ENCODE measurements around the gene SMCHD1.
A peak's percentile ranks its signal among the peaks of the same experiment; 100 is the strongest.
"Not testable (repeated sequence)": the region's sequence is repeated elsewhere in the genome, so short reads cannot be mapped to it uniquely, and the experiment has no call there.

Gene SMCHD1

GRCh38 chr18:2850816-2851215 lies 195.3 kb downstream of the SMCHD1 start:
- Mint-ChIP-seq H3K4me1 (peaks cover 23 to 39% of the 10 kb centered on the region in 2 donors), H3K27me3 (peaks cover 18% of the 10 kb centered on the region in 2 donors), H3K4me3 (peak overlapping the region in 1 of 2 donors; percentile 2), H3K27ac (no peak overlapping the region), H3K9me3 (no peaks in the 10 kb centered on the region), H3K36me3 (peaks cover 29 to 41% of the 10 kb centered on the region in 2 donors)
- DNase-seq (no peak), ATAC-seq (replicated peaks) (no peak)

DNA sequence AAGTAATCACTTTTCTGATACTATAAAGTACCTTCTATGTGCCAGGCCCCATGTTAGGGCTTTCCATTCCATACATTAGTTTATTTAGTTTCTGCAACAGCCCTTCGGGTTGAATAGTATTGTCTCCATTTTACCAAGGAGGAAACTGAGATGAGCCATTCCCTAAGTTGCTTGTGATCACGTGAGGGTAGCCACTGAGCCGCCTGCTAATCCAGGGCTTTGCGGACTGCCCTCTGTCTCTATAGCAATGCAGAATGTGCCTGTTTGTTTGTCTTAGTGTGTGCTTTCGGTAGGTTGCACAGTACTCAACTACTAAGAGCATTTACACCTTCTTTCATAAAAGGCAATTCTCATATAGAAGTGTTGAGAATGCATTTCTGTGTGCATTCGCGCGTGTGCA lies 196.2 kb downstream of the SMCHD1 start:
- H3K27ac Mint-ChIP-seq, result no peak overlapping the region
- H3K4me1 Mint-ChIP-seq, result peaks cover 19 to 31% of the 10 kb centered on the region in 2 donors
- no peaks in the 10 kb centered on the region for H3K9me3 Mint-ChIP-seq
- peaks cover 14 to 18% of the 10 kb centered on the region in 2 donors for H3K27me3 Mint-ChIP-seq
- ATAC-seq (replicated peaks), result no peak
- no peak for DNase-seq
- peaks cover 29 to 46% of the 10 kb centered on the region in 2 donors for H3K36me3 Mint-ChIP-seq
- H3K4me3 Mint-ChIP-seq, result no peak overlapping the region

DNA sequence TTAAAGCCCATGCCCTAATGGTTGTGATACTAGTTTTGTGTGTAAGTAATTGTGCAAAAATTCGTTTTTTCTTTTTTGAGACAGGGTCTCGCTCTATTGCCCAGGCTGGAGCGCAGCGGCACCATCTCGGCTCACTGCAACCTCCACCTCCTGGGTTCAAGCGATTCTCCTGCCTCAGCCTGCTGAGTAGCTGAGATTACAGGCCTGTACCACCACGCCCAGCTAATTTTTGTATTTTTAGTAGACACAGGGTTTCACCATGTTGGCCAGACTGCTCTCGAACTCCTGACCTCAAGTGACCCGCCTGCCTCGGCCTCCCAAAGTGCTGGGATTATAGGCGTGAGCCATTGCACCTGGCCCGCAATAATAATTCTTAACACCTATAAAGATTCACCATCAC lies 196.9 kb downstream of the SMCHD1 start:
- H3K4me3 Mint-ChIP-seq; ATAC-seq (replicated peaks); H3K9me3 Mint-ChIP-seq; H3K27ac Mint-ChIP-seq; DNase-seq: not testable (repeated sequence)
- Mint-ChIP-seq H3K4me1 (peaks cover 21 to 31% of the 10 kb centered on the region in 2 donors), H3K36me3 (peaks cover 33 to 49% of the 10 kb centered on the region in 2 donors), H3K27me3 (peaks cover 14 to 18% of the 10 kb centered on the region in 2 donors)

- H3K36me3 Mint-ChIP-seq, result peaks cover 33 to 53% of the 10 kb centered on the region in 2 donors
These were observed 197.8 kb downstream of the SMCHD1 start for GRCh38 chr18:2853173-2853925.

DNA sequence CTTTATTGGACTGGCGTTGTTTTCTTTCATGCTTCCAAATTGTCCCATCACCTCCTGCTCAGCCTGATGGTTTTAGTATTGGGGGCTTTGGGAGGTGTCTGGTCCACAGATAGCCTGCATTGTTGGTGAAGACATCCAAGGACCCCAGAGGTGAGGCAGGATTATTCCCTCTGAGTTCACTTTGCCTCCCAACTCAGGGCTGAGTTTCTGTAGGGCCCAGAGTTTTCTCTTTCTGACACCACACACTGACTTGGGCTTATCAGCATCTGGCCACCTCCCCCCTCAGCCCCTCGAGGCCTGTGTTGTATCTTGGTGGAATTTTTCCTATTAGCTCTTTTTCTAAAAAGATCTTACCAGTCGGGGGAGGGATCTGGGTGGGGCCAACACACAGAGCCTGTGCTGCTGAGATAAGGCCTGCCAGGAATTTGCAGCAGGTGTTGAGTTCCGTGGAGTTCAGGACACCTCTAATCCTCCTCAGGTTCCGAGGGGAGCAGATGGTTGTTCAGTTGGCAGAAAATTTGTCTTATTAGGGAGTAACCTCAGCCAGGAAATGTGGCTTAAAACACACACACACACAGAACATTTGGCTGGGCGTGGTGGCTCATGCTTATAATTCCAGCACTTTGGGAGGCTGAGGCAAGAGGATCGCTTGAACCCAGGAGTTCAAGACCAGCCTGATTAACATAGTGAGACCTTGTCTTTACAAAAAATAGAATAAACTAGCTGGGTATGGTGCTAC lies 198.6 kb downstream of the SMCHD1 start:
- DNase-seq (no peak), ATAC-seq (replicated peaks) (no peak)
- no peak overlapping the region for H3K4me3 Mint-ChIP-seq
- H3K36me3 Mint-ChIP-seq, result peaks cover 34 to 54% of the 10 kb centered on the region in 2 donors
- peaks cover 10 to 14% of the 10 kb centered on the region in 2 donors for H3K27me3 Mint-ChIP-seq
- peaks cover 10 to 17% of the 10 kb centered on the region in 2 donors for H3K4me1 Mint-ChIP-seq
- H3K27ac Mint-ChIP-seq, result no peak overlapping the region
- H3K9me3 Mint-ChIP-seq, result no peaks in the 10 kb centered on the region

More at GRCh38 chr18:2853173-2853925, 197.8 kb downstream of the SMCHD1 start:
- ATAC-seq (replicated peaks), result no peak
- H3K4me1 Mint-ChIP-seq, result peaks cover 15 to 24% of the 10 kb centered on the region in 2 donors
- peaks cover 14 to 17% of the 10 kb centered on the region in 2 donors for H3K27me3 Mint-ChIP-seq
- no peaks in the 10 kb centered on the region for H3K9me3 Mint-ChIP-seq
- H3K27ac Mint-ChIP-seq, result no peak overlapping the region
- DNase-seq, result no peak
- H3K4me3 Mint-ChIP-seq, result no peak overlapping the region
